Left cardiac atrium (tissue), 4 donors: ENCODE measurements around the gene NCK2. TPM values are rescaled to one million over a fixed set of nuclear protein-coding genes. Genes with fewer than 3 reads are reported as not detected.
"Not testable (repeated sequence)": the region's sequence is repeated elsewhere in the genome, so short reads cannot be mapped to it uniquely, and the experiment has no call there.

Source experiments
- ATAC-seq, 2 donors: fragments of 200-7000 bp; cut with Tn5 transposase; one replicate each; pipeline ENCODE4 v1.9.1; 2020; ENCODE audit warnings: mild to moderate bottlenecking in 2 of 2, moderate library complexity in 2 of 2
- DNase-seq: peaks from one replicate; pipeline ENCODE4 v3.0.0-alpha.2; 2020
- intact Hi-C, 2 donors: fragments of 100-400 bp; cut with DNase I; formaldehyde crosslinking; loops; one replicate each; pipeline versions ENCODE4 v1.14.1 to v1.15.1; 2022 to 2023
- total RNA-seq, 2 donors: library from RNA; stranded (reverse); fragmentation: NEBNext Ultra II Directional; extraction: Animal tissue kit (Norgen Biotek cat#: 25700); gene quantifications; one replicate each; pipeline ENCODE4 v1.2.1, GENCODE V29; 2021
- donor health status: DM: no; HTN: yes; CAD: no.
- donor health status: DM: no; HTN: yes; CAD: no; lungs with severe emphysema.
- donor health status: DM: yes; HTN: yes; CAD: no.
- donor health status: Dilated cardiomyopathy.

Gene NCK2
- total RNA-seq, 2 donors from 2014 or later = 30.7 to 36.5 TPM

DNA sequence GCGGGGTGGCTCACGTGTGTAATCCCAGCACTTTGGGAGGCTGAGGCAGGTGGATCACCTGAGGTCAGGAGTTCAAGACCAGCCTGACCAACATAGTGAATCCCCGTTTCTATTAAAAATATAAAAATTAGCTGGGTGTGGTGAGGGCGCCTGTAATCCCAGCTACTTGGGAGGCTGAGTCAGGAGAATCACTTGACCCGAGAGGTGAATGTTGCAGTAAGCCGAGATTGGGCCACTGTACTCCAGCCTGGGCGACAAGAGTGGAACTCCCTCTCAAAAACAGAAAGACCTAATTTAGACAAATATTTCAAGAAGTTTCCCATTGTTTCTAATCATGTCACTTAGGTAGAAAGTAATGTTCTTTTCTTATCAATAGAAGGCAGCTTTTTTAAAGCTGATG lies 26.6 kb downstream of the NCK2 start:
- ATAC-seq, intact Hi-C loops, DNase-seq: not testable (repeated sequence)

DNA sequence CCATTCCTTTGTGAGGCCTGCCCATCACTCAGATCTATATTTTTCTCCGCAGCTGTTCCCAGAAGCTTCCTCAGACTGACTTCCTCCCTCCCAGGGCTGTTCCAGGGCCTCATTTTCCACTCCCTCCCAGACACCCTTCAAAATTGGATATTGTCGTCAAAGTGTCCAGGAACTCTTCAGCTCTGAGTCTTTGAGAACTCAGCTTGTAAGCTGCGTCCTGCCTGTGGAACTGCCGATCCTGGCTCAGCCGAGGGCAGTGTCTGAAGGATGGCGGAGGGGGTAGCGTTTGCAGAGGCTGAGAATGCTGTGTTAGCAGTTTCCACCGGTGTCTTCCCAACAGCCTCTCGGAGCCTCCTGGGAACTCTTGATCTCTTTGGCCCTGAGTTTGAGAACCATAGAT lies 27.1 kb downstream of the NCK2 start:
- intact Hi-C loops = no loop called here
- DNase-seq (peak; percentile 36), ATAC-seq (peak; percentile 54 to 67)

- ATAC-seq (peak in 1 of 2 donors; percentile 28), DNase-seq (no peak)
- intact Hi-C loops = no loop called here
Measured at GRCh38 chr2:105772362-105772761, 27.6 kb downstream of the NCK2 start.

GRCh38 chr2:105773568-105773967 lies 28.9 kb downstream of the NCK2 start:
- no peak for ATAC-seq
- intact Hi-C loops = no loop called here
- no peak for DNase-seq

DNA sequence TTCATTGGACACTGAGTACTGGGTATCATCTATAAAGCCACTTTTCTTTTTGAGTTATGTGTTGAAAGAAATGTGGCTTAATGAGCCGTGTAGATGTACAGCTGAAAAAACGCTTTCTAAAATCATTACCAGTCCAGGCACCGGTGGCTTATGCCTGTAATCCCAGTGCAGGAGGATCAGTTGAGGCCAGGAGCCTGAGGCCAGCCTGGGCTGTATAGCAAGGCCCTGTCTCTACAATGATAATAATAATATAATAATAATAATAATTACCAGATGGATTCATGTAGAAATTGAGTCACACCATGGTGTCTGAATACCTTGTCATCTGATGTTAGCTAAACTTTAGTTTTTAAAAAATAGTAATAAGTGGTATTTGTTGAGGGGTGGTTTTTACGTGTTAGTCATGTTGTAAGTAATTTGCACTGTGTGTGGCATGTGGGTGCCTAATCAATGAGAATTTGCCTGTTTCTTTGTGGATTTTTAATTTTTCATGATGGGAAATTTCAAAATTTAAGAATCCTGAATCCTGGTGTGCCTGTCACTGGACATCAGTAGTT lies 30.1 kb downstream of the NCK2 start:
- intact Hi-C loops = no loop called here
- ATAC-seq (no peak), DNase-seq (no peak)

DNA sequence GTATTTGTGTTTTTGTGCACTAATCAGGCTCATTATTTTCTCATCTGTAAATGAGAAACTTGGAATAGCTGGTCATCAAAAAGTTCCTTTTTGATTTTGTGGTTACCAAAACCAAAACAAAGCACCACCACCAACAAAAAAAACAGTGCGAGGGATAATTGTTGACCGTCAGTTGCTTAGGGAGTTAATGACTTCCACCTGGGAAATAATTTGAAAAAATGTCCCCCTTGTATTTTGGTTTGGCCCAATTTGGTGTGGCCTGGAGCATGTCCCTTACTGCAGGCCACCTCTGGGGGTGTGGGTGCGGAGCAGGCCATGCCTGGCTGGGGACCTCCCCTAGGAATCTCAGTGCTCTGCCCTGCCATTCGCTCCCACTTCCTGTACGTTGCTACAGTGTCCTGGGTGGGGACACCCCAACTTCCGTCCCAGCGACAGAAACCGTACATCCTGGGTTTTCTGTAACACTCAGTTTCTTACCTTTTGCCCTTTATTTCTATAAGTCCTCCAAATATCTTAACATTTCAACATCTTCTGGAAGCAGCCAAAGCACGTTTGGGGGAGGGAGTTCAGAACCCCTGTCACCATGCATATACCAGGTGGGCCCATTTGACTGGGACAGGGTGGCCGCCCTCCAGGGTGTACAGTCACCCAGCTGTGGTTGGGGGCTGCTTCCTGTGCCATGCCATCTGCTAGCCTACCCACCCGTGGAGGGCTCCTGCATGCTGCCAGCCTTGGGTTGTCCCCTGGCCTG lies 31.3 kb downstream of the NCK2 start:
- intact Hi-C loops = no loop called here
- ATAC-seq (peak in 1 of 2 donors; percentile 11), DNase-seq (no peak)

GRCh38 chr2:105776560-105776928 lies 31.8 kb downstream of the NCK2 start:
- ATAC-seq = no peak
- no peak for DNase-seq
- intact Hi-C loops = no loop called here

- DNase-seq (no peak), ATAC-seq (no peak)
- intact Hi-C loops = no loop called here
Measured at GRCh38 chr2:105777031-105777482, 32.3 kb downstream of the NCK2 start.

DNA sequence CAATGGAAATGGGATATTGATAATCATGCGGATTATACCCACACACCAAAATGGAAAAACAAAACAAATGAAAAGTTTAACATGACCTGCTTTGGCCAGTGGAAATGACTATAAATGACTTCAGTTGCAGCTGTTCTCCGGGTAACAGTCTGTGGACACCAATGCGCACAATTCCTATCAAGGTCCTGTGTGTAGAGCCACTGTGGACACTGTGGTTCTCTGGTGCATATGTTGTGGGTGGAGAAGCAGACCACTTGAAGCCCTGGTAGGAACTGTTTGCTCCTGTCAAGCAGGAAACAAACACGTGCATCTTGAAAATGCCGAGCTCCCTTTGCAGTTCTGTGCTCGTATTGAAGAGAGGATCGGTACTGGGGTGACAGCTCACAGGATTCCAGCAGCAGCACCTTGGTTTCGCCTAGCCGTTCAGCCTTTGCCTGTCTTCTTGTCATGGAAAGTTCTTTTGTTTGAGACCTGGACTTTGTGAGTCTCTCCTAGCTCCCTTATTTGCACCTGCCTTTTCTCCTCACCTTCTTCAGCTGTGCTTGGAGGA lies 32.9 kb downstream of the NCK2 start:
- intact Hi-C loops = no loop called here
- ATAC-seq (no peak), DNase-seq (no peak)

- intact Hi-C loops = no loop called here
Measured at GRCh38 chr2:105778080-105778607, 33.4 kb downstream of the NCK2 start.

GRCh38 chr2:105779394-105779793 lies 34.7 kb downstream of the NCK2 start:
- DNase-seq = no peak
- ATAC-seq = no peak
- intact Hi-C loops = no loop called here

More at GRCh38 chr2:105778080-105778607, 33.4 kb downstream of the NCK2 start:
- DNase-seq (no peak), ATAC-seq (no peak)

DNA sequence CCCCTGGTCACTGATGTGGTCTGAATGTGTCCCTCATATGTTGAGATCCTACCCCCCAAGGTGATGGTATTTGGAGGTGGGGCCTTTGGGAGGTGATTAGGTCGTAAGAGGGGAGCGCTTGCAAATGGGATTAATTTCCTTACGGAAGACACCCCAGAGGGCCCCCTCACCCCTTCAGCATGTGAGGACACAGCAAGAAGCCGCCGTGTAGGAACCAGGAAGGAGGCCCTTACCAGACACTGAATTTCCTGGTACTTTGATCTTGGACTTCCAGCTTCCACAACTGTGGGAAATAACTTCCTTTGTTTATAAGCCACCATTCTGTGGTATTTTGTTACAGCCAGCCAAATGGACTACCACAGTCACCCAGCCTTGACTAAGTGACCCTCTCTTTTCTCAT lies 35.9 kb downstream of the NCK2 start:
- DNase-seq (no peak), ATAC-seq (no peak)
- intact Hi-C loops = no loop called here

- intact Hi-C loops = no loop called here
- no peak for DNase-seq
- ATAC-seq = no peak
Measured at GRCh38 chr2:105781274-105781978, 36.7 kb downstream of the NCK2 start.

- intact Hi-C loops = no loop called here
- ATAC-seq (no peak), DNase-seq (no peak)
Measured at GRCh38 chr2:105782123-105782522, 37.4 kb downstream of the NCK2 start.

DNA sequence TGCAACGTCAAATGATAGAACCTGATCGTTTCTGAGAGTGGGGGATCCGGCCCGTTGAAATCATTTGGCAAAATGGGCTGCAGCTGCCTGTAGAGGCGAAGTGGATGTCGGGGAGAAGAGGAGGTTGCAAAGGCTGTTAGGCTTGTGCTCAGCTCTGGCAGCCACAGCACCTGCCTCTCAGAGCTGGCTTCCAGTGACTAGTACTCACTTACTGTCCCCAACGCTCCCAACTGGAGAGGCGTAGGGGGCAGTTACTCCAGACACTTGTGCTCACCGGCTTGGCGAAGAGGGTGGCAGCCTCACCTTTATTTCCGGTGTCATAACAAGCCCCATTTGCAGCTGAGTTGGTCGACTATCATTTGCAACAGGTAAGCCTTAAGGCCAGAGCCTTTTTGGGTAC lies 37.9 kb downstream of the NCK2 start:
- no peak for DNase-seq
- no peak for ATAC-seq
- intact Hi-C loops = no loop called here

DNA sequence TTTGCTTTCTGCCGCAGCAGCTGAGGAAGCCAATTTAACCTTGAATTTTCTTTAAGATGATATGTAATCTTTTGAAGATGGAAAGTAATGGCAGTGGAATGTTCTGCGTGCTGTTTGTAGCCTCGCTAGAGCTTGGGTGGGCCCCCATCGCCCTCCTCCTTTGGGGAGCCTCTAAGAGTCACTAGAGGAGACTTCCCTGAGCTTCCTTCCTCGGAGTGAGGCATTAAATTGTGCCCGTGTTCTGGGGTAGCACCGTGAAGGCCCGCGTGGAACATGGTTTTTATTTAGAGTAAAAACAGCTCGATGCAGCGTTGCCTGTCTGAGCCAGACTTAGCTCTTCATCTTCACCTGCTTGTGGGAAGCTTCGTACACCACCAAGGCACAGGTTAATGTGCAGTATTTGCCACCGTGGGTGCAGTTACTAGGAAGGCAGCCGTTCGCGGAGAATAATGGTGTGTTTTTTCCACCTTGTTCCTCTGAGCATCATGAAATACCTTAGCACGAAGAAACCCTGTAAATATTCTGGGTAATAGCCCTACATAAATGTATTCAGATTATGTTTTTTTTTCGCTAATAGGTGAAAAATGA lies 38.5 kb downstream of the NCK2 start:
- intact Hi-C loops = no loop called here
- no peak for DNase-seq
- no peak for ATAC-seq

DNA sequence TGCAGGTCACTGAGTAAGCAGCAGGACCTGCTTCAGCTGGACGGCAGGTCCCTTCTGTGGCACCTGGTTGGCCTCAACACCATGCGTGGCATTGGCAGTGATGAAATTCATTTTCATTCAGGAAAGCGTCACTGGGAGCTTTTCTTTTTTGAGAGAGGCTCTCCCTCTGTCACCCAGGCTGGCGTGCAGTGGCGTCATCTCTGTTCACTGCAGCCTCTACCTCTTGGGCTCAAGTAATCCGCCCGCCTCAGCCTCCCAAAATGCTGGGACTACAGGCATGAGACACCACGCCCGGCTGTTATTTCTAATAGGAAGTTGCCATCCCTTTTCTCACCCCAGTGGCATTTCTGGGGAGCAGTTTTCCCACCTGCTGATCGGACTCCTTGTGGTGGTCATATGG lies 39.3 kb downstream of the NCK2 start:
- ATAC-seq (no peak), DNase-seq (no peak)
- intact Hi-C loops = no loop called here

- DNase-seq (no peak), ATAC-seq (no peak)
- intact Hi-C loops = no loop called here
Measured at GRCh38 chr2:105784589-105784988, 39.9 kb downstream of the NCK2 start.

DNA sequence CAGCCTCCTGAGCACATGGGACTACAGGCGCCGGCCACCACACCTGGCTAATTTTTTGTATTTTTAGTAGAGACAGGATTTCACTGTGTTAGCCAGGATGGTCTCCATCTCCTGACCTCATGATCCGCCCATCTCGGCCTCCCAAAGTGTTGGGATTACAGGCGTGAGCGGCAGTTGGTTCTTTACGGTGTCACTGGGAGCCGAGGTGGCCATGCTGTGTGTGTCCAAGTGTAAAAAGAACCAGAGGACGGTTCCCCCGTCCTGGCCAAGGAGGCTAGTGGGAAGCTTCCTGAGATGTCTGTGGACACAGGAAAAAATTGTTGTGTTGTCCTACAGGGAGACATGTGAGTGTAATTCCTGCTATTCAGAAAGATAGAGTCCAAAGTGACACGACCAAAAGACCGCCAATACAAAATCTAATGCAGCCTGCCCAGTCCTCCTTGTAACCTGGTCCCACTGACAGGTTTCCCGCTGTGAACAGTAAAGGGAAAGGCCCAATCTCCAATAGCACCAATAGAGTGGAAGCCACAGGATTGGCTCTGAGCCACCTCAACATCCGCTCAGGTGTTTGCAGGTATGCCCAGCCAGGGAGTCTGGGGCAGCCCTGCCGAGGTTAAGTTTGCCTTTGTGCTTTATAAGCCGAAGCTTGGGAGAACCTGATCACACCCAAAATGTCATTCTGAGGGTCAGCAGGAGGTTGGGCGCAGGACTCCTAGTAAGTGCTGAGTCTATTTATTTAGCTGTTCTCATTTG lies 40.6 kb downstream of the NCK2 start:
- DNase-seq (no peak), ATAC-seq (no peak)
- intact Hi-C loops = no loop called here
